ENCODE data around the gene RAB1A.

- TF ChIP-seq CTCF (IDR thresholded peaks at IDR 0.05) (no peak), POLR2A (IDR thresholded peaks at IDR 0.05) (no peak)
Observed at GRCh38 chr2:65108780-65109179, 21.1 kb downstream of the RAB1A start.
